Keratinocyte (primary cell): ENCODE measurements around the gene NECTIN1.

Experiments used
- EZH2 ChIP-seq: IDR thresholded peaks from one replicate; pipeline ENCODE4 v1.6.1; 2012; ENCODE audit warnings: inconsistent platforms, mild to moderate bottlenecking, low read length, moderate library complexity
- TF ChIP-seq, protein P1 (sequence below), 3 experiments: IDR thresholded peaks in 1 of 3; conservative IDR thresholded peaks in 1 of 3; optimal IDR thresholded peaks in 1 of 3; 2 replicates in 2 of 3; 3 replicates in 1 of 3; pipeline versions ENCODE3 to v1.5.1; 2011; ENCODE audit warnings: low read length in 3 of 3, mild to moderate bottlenecking in 3 of 3, moderate library complexity in 2 of 3, control low read depth in 1 of 3, inconsistent platforms in 1 of 3; ENCODE audit not compliant: insufficient read depth in 2 of 3; ENCODE audit errors: extremely low read depth in 1 of 3

DNA sequence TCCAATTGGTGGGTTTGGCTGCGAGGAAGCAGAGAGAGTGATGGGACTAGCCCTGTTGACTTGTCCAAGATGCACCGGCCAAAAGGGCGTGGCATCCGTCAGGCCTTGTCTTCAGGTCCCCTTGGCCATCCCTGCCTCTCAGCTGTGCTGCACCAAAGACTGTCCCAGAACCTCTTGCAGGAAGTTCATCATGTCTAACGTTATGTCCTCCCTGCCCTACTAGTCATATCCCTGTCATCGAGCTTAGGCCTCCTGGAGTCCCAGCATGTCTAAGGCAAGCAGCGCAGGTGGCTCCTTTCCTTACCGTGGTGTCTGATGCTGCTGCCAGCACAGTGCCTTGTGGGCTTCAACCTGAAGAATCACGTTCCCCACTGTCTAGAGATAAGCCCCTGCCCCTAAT is 51.2 kb downstream of the NECTIN1 start:
- TF ChIP-seq, protein P1, sequence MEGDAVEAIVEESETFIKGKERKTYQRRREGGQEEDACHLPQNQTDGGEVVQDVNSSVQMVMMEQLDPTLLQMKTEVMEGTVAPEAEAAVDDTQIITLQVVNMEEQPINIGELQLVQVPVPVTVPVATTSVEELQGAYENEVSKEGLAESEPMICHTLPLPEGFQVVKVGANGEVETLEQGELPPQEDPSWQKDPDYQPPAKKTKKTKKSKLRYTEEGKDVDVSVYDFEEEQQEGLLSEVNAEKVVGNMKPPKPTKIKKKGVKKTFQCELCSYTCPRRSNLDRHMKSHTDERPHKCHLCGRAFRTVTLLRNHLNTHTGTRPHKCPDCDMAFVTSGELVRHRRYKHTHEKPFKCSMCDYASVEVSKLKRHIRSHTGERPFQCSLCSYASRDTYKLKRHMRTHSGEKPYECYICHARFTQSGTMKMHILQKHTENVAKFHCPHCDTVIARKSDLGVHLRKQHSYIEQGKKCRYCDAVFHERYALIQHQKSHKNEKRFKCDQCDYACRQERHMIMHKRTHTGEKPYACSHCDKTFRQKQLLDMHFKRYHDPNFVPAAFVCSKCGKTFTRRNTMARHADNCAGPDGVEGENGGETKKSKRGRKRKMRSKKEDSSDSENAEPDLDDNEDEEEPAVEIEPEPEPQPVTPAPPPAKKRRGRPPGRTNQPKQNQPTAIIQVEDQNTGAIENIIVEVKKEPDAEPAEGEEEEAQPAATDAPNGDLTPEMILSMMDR (optimal IDR thresholded peaks at IDR 0.05 in 1 of 3, IDR thresholded peaks at IDR 0.05 in 1 of 3, conservative IDR thresholded peaks at IDR 0.05 in 1 of 3; ENCODE audit: extremely low read depth in 1 of 3, insufficient read depth in 2 of 3, low read length in 3 of 3), result no peak
- TF ChIP-seq EZH2, result no peak
